NCI-H146 treated with DMSO at 0.1 percent for 48 hours (cell line): Measurements from ENCODE around the gene THSD7A.

Source experiments
- DNase-seq: peaks from one replicate; lab custom pipeline; 2025; ENCODE audit not compliant: unreplicated experiment; lab: John Stamatoyannopoulos, UW

THSD7A gene

DNA sequence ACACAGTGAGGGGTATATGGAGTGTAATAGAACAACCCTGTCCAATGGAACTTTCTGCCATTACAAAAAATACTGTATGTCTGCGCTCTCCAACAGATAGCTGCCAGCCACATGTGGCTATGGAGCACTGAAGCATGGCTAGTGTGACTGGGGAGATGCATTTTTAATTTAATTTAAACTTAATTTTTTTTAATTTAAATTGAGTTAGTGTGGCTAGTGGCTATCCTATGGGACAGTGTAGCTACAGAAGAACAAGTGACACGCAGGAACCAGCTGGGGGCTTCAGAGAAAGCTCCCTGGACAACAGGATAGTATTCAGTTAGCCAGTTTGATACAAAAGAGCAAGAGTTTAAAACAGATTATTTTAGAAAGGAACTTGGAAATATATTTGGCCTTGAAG, 408.0 kb downstream of the THSD7A start:
- DNase-seq, result no peak

DNA sequence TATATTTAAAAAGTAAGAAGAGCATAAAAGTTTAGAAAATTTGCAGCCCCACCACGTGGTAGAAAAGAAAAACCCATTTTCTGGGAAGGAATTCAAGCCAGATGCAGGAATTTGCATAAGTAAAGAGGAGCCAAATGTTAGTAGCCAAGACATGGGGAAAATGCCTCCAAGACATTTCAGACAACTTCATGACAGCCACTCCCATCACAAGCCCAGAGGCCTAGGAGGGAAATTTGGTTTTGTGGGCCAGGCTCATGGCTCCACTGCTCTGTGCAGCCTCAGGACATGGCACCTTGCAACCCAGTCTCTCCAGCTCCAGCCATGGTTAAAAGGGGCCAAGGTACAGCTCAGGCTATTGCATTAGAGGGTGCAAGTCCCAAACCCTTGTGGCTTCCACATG, 411.9 kb downstream of the THSD7A start:
- DNase-seq, result no peak

DNA sequence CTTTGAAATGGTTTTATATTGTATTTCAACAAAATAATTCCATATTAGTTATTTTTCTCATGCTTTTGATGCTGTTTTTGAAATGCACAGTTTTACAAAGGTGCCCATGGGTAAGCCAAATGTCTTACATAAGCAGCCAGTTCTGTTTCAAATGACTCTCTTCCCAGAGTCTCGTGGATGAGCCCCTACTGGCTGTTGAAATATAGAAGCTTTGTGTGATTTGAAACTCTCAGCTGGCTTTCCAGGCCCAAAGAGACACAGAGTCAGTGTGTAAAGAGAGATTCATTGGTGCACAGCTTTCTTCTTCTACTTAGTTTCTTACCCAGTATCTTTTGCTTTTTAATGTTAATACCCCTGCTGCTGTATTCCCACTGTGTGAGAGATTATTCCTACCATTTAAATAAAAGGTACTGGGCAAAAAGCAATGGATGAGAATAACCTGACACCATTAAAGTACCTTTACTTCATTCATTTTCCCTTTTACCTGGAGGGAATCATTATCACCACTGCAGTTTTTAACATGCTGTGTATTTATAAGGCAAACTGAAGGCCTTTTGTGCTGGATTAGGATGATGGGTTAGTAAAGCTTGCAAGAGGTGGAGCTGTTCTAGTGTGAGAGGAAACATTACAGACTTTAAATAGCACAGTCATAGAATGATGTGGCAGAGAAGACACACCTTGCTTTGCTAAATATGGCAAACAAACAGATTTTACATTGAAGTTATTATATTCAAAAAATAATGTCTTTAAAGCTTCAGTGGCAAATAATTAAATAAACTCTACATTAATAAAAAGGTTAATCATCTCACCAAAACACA, 415.1 kb downstream of the THSD7A start:
- DNase-seq, result no peak

DNA sequence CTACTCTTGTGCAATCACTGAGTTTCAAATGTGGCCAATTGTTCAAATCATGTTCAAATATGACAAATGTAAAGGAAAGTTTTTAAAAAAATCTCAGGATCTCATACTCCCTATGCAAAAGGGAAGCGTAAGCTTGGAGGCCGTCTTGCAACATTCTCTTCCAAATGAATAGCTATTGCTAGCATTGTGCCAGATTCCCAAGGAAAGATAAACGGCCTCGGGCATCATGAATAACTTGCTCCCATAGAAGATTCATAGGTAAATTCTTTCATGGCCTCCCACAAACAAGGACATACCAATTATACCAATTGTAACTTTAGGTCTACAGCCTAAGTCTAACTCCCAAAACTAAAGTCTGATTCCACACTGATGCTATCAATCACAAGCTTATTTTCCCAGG, 416.9 kb downstream of the THSD7A start:
- no peak for DNase-seq

DNA sequence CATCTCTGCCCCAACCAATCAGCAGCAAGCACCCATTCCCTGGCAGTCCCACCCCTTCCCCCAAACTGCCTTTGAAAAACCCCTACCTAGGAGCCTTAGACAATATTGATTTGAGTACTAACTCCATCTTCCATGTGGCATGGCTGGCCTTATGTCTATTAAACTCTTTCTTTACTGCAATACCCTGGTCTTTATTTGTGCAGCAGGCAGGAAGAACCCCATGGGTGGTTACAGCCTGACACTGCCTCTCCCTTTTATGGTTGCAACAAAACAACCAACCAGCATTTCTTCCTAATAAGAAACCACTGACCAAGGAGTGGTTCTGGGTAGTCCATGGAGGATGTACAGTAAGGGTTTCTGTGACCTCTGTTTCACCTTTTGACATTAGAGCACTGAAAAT, 418.1 kb downstream of the THSD7A start:
- no peak for DNase-seq

DNA sequence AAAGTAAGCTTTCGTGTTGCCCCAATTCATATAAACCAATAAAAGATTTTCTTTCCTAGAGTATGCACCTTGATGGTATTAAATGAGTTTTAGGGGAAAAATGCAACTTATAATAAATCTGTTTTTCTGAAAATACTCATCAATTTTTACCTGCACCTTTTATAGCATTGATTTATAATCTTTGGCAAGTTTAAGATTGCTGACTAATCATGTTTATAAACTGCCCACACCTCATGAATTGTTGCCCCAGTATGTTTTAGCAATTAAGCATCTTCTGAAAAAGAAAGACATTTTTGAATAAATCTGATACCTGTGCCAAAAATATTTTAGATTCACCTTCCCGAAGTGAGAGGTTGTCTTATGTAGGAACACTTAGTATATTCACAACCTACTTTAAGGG, 420.0 kb downstream of the THSD7A start:
- no peak for DNase-seq

DNA sequence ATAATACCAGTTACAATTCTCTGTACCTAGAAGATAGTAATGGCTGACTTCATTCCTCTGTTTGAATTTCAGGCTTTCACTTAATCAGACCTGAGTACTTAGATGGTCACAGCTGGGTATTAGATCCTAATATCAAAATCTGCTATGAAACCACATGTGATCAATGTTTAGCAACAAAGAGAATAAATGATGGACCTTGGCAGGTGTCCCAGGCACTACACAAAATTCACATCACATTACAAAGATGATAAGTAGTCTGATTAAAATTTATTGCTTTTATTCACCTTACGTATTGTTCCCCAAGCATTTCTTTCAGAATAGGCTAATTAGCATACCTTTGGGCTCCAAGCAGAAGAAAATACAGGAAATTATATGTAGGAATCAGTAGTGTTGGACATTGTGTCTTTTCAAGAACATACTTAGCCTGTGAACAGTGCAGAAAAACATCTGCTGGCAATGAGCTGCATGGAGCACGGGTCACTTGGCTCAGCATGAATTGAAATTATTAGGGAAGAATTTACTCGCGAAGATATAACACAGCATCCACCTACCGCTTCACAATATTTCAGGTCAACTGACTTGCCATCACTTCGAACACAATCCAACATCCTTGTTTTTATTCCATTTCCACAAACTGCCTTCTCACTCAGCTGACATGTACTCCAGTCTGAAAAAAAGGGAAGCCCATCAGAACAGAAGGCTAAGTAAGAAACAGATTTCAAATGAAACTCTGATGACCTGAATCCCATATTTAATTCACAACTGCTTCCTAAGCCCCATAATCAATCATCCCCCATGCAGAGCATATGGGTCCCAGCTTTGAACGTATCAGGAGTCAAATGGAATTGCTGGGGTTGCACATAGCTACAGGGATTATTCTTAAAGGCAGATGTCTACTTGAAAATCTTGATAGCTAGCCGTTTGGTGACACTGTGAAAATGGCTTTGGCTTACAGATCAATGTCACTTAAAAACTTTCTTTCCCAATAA, 421.0 kb downstream of the THSD7A start:
- peak; percentile 12 for DNase-seq

DNA sequence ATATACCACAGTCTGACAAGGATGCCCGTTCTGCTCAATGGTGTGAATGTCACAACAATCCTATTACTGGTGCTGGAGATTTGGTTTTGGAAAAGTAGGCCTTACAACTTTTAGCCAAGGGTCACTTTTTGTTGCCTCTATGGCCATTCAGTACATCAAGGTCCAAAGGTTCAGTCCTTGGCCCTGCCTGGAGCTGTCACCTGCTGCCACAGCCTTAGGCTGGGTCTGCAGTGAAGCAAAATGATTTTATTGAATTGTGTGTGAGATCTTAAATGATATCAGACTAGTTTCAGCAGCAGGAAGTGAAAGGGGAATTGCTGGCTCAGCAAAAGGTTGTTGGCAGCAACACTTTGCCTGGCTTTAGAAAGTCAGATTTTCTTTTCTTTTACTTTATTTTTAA, 427.6 kb downstream of the THSD7A start:
- no peak for DNase-seq

DNA sequence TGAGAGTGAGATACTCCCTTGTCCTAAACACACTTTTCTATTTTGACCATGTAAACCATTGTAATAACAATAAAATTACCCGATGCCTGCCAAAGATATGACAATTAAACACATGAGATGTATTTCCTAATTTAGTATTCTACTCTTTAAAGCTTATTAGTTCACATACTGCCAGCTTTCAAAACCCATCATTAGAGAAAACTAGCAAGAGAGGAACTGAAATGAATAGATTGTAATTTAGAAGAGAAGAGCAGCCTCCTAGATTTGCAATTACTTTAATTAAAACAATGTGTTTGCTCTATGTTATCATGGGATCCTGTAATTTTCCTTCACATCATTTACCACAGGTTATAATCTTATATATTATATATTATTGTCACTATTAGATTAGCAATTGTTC, 428.2 kb downstream of the THSD7A start:
- DNase-seq, result no peak

DNA sequence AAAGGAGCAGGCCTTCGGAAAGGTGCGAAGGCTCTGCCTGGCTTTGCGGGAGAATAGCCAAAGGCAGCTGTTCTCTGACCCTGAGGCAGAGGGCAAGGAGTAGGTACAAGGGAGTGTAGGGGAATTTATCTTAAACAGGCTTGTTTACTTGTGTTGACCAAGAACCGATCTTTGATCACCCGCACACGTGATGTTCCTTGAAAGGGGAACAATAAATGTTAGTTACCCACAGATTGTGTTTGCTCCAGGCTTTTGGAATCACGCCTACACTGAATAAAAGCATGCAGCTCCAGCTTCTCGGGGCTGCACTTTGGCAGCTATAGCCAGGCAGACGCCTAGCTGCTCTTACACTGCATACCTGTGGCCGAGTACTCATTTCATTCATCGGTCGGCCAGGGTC, 437.6 kb downstream of the THSD7A start:
- no peak for DNase-seq

DNA sequence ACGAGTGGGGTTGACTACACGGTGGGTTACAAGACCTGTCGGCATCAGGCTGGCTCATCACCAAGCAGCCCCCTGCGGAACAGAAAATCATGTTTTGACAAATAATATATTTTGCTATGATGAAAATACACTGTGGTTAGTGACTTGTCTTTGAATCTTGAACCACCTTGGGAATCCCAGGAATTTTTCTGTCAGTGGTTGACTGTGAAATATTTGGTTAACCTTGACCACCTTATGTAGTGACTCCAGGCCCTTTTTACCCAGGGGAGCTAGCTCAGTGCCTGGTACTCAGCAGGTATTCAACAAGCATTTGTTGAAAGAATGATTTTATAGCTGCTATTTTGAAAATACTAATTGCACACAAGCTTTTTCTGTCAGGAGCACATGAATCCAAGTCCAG, 452.4 kb downstream of the THSD7A start:
- DNase-seq, result no peak

DNA sequence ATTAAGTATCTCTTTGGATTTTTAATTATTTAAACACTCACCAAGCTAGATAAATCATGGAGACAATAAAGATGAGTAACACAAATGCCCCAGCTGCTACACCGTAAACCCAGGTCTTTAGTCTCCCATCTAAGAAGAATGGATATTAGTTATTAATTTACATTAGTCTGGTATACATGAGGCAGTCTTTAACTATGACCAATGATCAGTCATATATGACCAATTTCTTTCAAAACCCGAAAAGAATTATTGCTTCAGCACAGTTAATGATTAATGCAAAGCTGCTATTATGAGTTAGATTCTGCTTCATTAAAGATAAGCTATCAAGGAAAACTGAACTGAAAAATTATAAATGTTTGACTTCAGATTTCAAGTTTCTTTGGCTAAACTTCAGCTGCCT, 455.5 kb downstream of the THSD7A start:
- no peak for DNase-seq

DNA sequence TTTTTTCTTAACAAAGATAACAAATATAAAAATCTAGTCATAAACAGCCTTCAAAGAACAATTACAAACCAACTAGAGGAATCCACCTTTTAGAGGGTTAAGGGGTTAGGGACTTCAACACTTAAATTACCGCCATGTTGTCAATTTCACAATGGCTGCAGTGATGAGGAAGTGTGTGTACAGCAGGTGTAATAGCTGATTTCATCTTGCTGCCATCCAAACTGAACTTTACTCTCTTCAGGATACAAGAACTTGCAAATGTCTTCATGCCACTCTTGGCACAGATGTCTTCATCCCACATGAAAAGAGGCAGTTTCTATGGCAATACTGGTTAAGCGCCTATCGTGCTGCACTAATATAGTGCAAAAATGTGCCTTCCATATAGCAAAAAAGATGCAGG, 457.4 kb downstream of the THSD7A start:
- no peak for DNase-seq

DNA sequence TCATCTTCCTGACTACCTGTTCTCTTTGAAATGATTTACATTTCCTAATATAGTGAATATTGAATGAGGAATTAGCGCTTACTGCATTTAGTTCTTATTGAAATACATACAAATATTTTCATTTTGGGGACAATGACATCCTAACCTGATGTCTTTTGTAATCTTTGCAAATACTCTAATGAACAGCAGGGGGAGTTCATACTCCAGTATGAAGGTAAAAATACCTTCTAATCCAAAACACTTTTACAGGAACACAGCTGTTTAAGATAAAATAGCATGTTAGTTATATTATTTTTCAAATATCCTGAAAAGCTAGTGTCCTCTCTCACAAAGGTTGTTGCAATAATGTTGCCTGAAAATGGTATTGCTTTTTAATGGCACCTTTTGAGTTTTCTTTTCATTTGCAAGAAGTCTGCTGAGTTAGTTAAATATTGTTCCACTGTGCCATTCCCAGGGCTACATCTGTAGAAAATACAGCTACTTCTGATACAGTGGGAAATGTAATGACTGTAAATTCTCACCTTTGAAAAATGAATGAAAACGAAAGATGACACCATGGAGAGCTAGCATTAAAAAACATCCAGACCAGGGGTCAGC, 458.4 kb downstream of the THSD7A start:
- no peak for DNase-seq

DNA sequence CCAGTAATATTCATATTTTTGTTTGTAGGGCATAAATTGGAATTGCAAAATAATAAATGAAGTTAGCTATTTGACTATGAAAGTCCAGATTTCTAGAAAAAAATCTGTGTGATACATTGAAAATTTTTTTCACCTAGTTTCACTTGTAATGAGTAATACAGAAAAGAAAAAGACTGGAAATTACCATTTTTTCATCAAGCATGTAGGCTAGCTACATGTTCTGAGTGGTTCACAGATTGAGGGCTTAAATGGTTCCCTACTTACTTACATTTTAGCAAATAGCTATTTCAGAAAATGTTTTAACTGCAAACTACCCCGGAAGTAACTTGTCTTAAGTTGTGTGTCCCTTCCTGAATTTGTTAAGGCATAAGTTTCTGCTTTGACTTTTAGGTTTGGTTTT, 462.3 kb downstream of the THSD7A start:
- no peak for DNase-seq

DNA sequence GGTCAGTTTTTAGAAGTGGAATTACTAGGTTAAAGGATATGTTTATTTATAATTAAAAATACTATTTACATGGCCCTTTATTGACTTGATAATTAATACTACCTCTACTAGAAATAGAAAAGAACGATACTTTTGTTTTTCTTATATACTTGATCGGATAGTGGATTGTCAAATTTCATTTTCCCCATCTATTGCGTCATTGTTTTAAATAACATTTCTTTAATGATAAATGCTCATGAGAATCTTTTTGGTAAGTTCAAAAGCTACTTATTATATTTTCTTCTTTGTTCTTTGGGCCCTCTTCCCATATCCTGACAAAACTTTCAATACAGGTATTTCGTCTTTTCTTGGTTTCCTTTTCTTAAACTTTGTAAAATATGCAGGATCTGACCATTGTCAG, 465.9 kb downstream of the THSD7A start:
- no peak for DNase-seq

DNA sequence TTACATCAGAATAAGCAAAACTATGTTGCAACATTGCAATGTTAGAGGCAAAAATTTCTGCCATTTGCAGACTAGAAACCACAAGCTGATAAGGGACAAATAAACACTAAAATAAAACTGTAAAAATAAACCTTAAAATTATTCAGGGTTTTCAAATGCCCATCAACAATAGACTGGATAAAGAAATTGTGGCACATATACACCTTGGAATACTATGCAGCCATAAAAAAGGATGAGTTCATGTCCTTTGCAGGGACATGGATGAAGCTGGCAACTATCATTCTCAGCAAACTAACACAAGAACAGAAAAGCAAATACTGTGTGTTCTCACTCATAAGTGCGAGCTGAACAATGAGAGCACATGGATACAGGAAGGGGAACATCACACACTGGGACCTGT, 473.4 kb downstream of the THSD7A start:
- DNase-seq, result no peak

DNA sequence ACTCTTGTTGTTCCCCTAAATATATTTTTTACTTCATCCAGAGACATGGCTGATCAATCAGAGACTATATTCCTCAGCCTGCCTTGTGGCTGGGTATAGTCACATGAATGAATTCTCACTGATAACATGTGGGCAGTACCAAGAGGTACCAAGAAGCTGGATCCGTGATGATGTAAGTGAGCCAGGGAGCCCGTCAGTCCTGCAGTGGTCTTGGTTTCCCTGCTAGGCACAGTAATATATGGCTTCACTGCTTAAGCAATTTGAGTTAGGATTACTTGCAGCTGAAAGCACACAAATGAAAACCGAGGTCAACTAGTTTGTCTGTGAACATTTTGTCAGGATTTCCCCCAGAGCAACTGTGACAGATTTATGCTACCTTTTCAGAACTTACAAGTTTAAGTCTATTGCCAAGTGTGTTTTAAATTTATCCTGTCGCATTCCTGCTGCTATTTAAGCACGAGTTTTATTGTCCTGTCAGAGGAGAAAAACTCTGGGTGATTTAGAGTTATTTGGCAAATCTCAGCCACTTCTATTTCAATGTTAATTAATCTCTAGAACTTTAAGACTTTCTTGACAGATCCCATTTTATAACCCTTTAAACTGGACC, 476.5 kb downstream of the THSD7A start:
- DNase-seq, result no peak

DNA sequence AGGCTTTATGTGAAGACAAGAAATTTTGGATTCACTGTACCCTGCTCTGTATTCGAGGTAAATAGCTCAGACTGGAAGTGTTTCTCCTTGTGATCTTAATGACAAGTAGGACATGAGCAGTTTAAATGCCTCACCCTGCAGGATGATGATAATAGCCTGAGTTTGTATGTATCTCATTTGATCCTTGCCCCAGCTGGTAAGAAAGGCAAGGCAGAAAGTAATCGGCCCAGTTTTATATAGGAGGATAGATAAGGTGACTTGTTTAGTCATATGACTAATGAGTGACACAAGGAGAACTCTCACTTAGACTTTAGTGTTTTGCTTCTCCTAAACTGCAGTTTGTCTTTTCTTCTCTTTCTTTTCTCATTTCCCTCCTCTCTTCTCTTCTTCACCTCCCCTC, 485.7 kb downstream of the THSD7A start:
- DNase-seq, result no peak

DNA sequence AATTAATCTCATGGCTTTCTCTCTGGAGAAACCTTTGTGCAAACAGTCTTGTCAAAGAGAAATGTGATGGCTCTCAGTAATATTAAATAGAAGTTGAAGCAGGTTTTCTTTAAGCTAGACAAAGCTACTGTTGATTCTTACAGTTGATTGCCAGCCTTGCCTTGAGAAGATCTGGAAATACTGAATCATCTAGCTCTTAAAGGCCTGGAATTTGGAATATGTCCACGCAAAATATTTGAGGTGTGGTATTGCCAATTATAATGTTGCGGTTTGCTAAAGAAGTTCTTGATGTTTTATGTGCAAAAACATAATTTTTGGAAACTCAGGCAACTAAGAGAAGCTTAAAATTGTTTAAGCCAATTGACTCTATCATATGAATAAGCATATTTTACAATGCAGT, 486.4 kb downstream of the THSD7A start:
- DNase-seq, result no peak

DNA sequence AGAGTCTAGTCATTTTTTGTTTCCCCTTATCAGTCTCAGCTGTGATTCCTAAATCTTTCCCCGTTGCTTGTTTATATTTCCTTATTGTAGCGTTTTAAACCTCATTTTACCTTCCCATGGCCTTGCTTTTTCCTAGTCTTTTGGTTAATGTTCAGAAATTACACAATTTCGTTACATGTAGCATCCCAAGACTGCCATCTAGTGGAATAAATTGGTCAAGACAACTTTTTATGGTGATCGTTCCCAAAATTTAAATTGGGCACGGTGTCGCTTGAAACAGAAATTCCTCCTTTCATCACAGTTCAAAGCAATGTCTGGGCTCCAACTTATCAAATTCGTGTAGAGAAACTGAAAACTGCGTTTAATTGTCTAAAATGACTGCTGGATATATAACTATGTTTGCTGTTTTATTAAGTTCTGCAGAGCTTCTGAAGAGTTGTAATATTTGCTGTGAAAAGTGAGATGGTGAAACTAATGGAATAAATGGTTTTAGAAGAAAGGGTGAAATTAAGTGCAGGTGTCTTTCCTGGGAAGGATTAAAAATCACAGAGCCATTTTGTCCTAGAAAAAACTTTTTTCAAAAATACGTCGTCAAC, 488.1 kb downstream of the THSD7A start:
- peak; percentile 15 for DNase-seq
